ENCODE measurements around the gene ADAMTS2. TPM values are rescaled to one million over a fixed set of nuclear protein-coding genes. Genes with fewer than 3 reads are reported as not detected.

Gene ADAMTS2
- total RNA-seq, 1 experiment from 2014 or later = 3.9 TPM

DNA sequence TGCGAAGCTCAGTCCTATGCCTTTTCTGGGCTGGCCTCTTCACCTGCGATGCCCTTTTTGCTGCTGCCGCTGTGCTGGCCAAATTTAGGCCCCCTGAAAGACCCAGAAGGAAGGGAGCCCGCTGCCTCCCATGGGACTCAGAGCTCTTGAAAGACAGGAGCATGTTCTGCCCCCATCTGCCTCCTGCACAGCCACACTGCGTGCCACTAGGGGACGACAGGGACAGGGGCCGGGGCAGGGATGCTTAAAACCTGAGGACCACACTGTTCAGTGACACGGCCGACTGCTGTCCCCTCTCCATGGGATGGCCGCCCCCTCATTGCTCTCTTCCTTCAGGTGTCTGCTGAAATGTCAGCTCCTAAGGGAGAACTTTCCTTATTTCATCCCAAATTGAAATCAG lies 132.4 kb downstream of the ADAMTS2 start (continued):
- TF ChIP-seq, protein P1, sequence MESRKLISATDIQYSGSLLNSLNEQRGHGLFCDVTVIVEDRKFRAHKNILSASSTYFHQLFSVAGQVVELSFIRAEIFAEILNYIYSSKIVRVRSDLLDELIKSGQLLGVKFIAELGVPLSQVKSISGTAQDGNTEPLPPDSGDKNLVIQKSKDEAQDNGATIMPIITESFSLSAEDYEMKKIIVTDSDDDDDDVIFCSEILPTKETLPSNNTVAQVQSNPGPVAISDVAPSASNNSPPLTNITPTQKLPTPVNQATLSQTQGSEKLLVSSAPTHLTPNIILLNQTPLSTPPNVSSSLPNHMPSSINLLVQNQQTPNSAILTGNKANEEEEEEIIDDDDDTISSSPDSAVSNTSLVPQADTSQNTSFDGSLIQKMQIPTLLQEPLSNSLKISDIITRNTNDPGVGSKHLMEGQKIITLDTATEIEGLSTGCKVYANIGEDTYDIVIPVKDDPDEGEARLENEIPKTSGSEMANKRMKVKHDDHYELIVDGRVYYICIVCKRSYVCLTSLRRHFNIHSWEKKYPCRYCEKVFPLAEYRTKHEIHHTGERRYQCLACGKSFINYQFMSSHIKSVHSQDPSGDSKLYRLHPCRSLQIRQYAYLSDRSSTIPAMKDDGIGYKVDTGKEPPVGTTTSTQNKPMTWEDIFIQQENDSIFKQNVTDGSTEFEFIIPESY (IDR thresholded peaks at IDR 0.05; ENCODE audit: extremely low read depth, insufficient replicate concordance, low read length) = no peak
- TF ChIP-seq, protein P2, sequence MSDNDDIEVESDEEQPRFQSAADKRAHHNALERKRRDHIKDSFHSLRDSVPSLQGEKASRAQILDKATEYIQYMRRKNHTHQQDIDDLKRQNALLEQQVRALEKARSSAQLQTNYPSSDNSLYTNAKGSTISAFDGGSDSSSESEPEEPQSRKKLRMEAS (IDR thresholded peaks at IDR 0.05) = no peak
- TF ChIP-seq YY1 (IDR thresholded peaks at IDR 0.05; ENCODE audit: extremely low read depth, insufficient replicate concordance, low read depth, low read length) = no peak
- no peak for TF ChIP-seq FOSL1 (IDR thresholded peaks at IDR 0.05; ENCODE audit: low read depth)
- no peak for TF ChIP-seq POLR2AphosphoS5 (IDR thresholded peaks at IDR 0.05; ENCODE audit: low read depth, low read length)
- TF ChIP-seq ZNF274 (IDR thresholded peaks at IDR 0.05; ENCODE audit: low read depth, low read length) = no peak
- TF ChIP-seq ZFX (IDR thresholded peaks at IDR 0.05) = no peak
- TF ChIP-seq JUND (IDR thresholded peaks at IDR 0.05) = no peak

DNA sequence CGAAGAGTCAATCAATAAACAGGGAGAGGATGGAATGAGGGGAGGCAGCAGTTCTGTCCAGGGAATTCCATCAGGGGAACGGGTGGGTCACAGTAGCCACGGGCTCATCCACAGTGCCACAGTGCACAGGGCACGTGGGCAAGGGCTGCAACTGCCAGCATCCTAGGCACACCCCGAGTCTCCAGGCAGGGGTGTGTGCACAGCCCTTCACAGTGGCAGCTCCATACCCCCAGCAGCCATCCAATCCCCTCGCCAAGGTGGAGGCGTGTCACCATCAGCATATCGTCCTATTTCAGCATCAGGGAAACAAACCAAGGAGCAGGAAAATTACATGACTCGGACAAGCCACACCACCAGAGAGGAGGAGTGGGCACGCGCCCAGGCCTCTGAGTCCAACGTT lies 133.6 kb downstream of the ADAMTS2 start:
- POLR2A ChIA-PET = no interaction called here
- BruUV-seq (replicated peaks) = no TSS peak
- no peak overlapping the region for H2AFZ ChIP-seq (ENCODE audit: low read depth, low read length, poor library complexity, severe bottlenecking)
- H3K4me2 ChIP-seq (ENCODE audit: low read length) = no peak overlapping the region
- no peak overlapping the region for H3K9ac ChIP-seq (ENCODE audit: low read length)
- DNase-seq (ENCODE audit: low read depth, low spot score) (no peak), ATAC-seq (no peak)
- no peaks in the 10 kb centered on the region for H3K36me3 ChIP-seq (ENCODE audit: control insufficient read depth in 1 of 2, insufficient read depth in 2 of 2, low read length in 2 of 2)
- no peaks in the 10 kb centered on the region for H3K79me2 ChIP-seq (ENCODE audit: insufficient read depth, low read length)
- H3K4me3 ChIP-seq (replicated peaks in 1 of 2; ENCODE audit: low read depth in 1 of 2, low read length in 2 of 2) = no peak overlapping the region
- no peaks in the 10 kb centered on the region for H4K20me1 ChIP-seq (ENCODE audit: insufficient read depth)
- peaks cover 0 to 6% of the 10 kb centered on the region in 2 experiments; a peak in 1 of 4 replicates for H3K4me1 ChIP-seq (ENCODE audit: control insufficient read depth in 1 of 2, insufficient read depth in 2 of 2, low read length in 2 of 2)
- no peaks in the 10 kb centered on the region for H3K27me3 ChIP-seq (ENCODE audit: insufficient read depth, low read length)
- TF ChIP-seq, protein P3, sequence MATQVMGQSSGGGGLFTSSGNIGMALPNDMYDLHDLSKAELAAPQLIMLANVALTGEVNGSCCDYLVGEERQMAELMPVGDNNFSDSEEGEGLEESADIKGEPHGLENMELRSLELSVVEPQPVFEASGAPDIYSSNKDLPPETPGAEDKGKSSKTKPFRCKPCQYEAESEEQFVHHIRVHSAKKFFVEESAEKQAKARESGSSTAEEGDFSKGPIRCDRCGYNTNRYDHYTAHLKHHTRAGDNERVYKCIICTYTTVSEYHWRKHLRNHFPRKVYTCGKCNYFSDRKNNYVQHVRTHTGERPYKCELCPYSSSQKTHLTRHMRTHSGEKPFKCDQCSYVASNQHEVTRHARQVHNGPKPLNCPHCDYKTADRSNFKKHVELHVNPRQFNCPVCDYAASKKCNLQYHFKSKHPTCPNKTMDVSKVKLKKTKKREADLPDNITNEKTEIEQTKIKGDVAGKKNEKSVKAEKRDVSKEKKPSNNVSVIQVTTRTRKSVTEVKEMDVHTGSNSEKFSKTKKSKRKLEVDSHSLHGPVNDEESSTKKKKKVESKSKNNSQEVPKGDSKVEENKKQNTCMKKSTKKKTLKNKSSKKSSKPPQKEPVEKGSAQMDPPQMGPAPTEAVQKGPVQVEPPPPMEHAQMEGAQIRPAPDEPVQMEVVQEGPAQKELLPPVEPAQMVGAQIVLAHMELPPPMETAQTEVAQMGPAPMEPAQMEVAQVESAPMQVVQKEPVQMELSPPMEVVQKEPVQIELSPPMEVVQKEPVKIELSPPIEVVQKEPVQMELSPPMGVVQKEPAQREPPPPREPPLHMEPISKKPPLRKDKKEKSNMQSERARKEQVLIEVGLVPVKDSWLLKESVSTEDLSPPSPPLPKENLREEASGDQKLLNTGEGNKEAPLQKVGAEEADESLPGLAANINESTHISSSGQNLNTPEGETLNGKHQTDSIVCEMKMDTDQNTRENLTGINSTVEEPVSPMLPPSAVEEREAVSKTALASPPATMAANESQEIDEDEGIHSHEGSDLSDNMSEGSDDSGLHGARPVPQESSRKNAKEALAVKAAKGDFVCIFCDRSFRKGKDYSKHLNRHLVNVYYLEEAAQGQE (IDR thresholded peaks at IDR 0.05; ENCODE audit: low read depth) = no peak
- TF ChIP-seq ZFX (IDR thresholded peaks at IDR 0.05) (no peak), SRF (IDR thresholded peaks at IDR 0.05; ENCODE audit: low read depth) (no peak), EGR1 (IDR thresholded peaks at IDR 0.05; ENCODE audit: low read depth) (no peak), JUND (IDR thresholded peaks at IDR 0.05) (no peak), EZH2 (IDR thresholded peaks at IDR 0.05) (no peak)
- TF ChIP-seq, protein P1 (IDR thresholded peaks at IDR 0.05; ENCODE audit: extremely low read depth, insufficient replicate concordance, low read length) = no peak
- TF ChIP-seq, protein P4, sequence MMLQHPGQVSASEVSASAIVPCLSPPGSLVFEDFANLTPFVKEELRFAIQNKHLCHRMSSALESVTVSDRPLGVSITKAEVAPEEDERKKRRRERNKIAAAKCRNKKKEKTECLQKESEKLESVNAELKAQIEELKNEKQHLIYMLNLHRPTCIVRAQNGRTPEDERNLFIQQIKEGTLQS (IDR thresholded peaks at IDR 0.05) = no peak
- H3K9me3 ChIP-seq (ENCODE audit: control insufficient read depth in 1 of 2, insufficient read depth in 1 of 2, low read depth in 1 of 2, low read length in 2 of 2) = no peaks in the 10 kb centered on the region
- no peak overlapping the region for H3K27ac ChIP-seq (ENCODE audit: low read depth, low read length)
- CTCF ChIA-PET = no interaction called here
- RAD21 ChIA-PET (ENCODE audit: low non-redundant PET in 1 of 2, low total read pairs in 2 of 2, uncharacterized antibody in 2 of 2, unreplicated experiment in 2 of 2) = no interaction called here
- H3K9me2 ChIP-seq (ENCODE audit: insufficient read depth) = no peaks in the 10 kb centered on the region
- intact Hi-C loops (cut with micrococcal nuclease) = no loop called here

All from HCT116 (cell line).